ENCODE measurements around the gene CNNM4. TPM values are rescaled to one million over a fixed set of nuclear protein-coding genes. Genes with fewer than 3 reads are reported as not detected.

Gene CNNM4
- total and polyA plus RNA-seq, 2 of the 4 experiments (the other 2 are of a cell fraction) = 2.0 to 4.1 TPM

DNA sequence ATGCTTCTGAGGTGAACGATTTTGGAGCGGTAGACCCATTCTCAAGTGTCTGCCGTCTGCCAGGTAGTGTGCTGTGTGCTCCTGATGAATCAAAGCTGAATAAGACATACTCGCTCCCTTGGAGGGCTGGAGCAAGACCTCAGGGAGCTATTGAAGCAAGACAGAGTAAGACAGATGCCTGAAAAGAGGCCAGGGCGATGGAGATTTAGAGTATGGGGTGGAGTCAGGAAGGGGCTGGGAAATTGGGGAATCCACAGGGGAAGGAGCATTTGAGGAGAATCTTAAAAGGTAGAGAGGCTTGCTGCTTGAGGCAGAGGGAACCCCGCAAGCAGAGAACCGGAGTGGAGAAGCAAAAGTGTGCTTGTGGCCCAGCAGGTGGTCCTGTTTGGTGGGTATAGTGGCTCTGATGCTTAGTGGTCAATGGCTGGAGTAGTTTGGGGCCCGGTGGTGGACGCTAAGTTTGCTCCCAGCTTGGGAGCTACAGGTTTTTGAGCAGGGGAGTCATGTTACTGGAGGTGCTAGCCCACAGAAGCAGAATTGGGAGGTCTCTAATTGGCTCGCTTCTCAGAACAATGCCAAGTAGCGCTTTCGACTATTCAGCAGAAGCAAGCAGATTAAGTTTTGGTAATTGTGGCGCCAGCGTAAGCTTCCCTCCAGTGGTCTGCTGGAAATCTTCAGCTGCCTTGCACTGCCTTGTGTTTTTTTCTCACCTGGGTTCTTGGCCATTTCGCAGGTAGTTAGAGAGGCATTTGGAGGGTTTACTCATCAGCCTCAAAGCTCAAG lies 2.0 kb downstream of the CNNM4 start (continued):
- no peak for TF ChIP-seq MAZ (IDR thresholded peaks at IDR 0.05; ENCODE audit: borderline replicate concordance, low read depth, low read length)

DNA sequence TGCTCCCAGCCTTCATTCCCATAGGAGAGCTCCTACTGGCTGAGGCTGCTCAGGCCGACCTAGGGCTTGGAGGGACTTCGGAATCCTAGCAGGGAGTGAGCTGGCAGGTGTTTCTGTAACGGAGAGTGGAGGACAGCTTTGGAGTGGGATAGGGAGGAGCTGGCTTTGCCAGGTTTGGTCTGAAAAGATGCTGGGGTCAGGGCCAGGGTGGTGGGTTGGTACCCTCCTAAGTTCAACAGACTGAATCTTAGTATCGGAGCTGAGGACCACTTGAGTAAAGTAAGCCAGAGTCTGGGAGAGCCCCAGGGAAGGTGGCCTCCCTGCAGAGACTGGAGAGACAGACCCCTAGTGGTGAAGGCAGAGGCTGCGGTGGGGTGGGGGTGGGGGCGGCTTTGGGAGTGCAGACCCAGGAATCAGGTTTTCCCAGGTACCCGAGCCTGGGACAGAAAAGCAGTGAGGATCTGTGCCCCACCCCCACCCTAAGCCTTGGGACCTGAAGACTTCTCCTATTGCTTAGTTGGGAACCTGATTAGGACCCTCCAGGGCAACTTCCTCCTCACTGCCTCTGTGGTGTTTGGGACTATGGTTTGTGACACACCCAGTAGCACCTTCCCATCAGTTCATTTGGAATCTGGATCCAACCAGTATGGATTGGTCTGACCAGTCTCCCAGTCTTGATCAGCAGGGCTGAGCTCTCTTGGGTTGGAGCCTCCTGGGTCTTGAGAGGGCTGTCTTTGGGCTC lies 3.0 kb downstream of the CNNM4 start:
- intact Hi-C loops (cut with micrococcal nuclease) = loop anchor here (5.0 kb wide), 1 partner anchor 39 kb away; no protein-coding TSS in a partner anchor
- Histone ChIP-seq H2BK15ac (ENCODE audit: low read depth, low read length) (no peak overlapping the region), H3K9me1 (ENCODE audit: insufficient read depth, low read length) (peaks cover 24% of the 10 kb centered on the region; the same call in 1 of the 2 replicates), H3K27me3 (ENCODE audit: control insufficient read depth, insufficient read depth, low read length) (no peaks in the 10 kb centered on the region), H3K23ac (ENCODE audit: low read depth, low read length) (peak overlapping the region; percentile 24; the same call in 1 of the 2 replicates), H2BK20ac (ENCODE audit: low read depth, low read length) (no peak overlapping the region), H3K4me3 (ENCODE audit: insufficient read depth, low read depth, low read length) (no peak overlapping the region), H2BK120ac (ENCODE audit: low read depth, low read length) (no peak overlapping the region), H3K14ac (replicated peaks; ENCODE audit: low read depth, low read length) (no peak overlapping the region), H3K79me1 (ENCODE audit: low read depth in 1 of 2, low read length in 2 of 2) (peaks cover 18 to 30% of the 10 kb centered on the region in 2 experiments; a peak in 3 of 4 replicates), H3K9me3 (ENCODE audit: control insufficient read depth, insufficient read depth, low read length) (no peaks in the 10 kb centered on the region), H2AK5ac (ENCODE audit: low read depth, low read length) (no peak overlapping the region), H4K91ac (ENCODE audit: insufficient read depth, low read depth, low read length) (no peak overlapping the region), H3K4me1 (ENCODE audit: control insufficient read depth, insufficient read depth, low read length) (peaks cover 20% of the 10 kb centered on the region), H3K56ac (ENCODE audit: extremely low read depth, insufficient read depth, low read length) (no peak overlapping the region), H4K20me1 (ENCODE audit: insufficient read depth, low read length) (no peaks in the 10 kb centered on the region), H3K9ac (ENCODE audit: low read depth, low read length) (no peak overlapping the region), H2AFZ (replicated peaks; ENCODE audit: low read length, poor library complexity) (peak overlapping the region; percentile 63), H3K36me3 (ENCODE audit: control insufficient read depth, insufficient read depth, low read length) (no peaks in the 10 kb centered on the region), H3K27ac (ENCODE audit: insufficient read depth, low read length) (no peak overlapping the region), H2BK5ac (ENCODE audit: low read depth, low read length, poor library complexity, severe bottlenecking) (no peak overlapping the region), H4K5ac (ENCODE audit: low read depth, low read length) (no peak overlapping the region), H3K4ac (ENCODE audit: low read depth, low read length) (0 out of 2 replicates have a peak overlapping the region, but pooled peaks have one; percentile 40), H2AK9ac (replicated peaks; ENCODE audit: low read depth, low read length, poor library complexity) (no peak overlapping the region), H3K4me2 (ENCODE audit: low read depth, low read length) (peak overlapping the region; percentile 64; the same call in 1 of the 2 replicates), H4K8ac (ENCODE audit: low read depth in 2 of 2, low read length in 2 of 2) (0 out of 4 replicates have a peak overlapping the region, but pooled peaks of 1 of the 2 experiments have one; percentile 22), H3K18ac (ENCODE audit: low read depth, low read length) (no peak overlapping the region)
- in situ Hi-C loops (cut with MboI; ENCODE audit: low sequenced_read_pairs) = no loop called here
- TF ChIP-seq RCOR1 (IDR thresholded peaks at IDR 0.05; ENCODE audit: insufficient replicate concordance, low read length) = no peak
- TF ChIP-seq, protein P1, sequence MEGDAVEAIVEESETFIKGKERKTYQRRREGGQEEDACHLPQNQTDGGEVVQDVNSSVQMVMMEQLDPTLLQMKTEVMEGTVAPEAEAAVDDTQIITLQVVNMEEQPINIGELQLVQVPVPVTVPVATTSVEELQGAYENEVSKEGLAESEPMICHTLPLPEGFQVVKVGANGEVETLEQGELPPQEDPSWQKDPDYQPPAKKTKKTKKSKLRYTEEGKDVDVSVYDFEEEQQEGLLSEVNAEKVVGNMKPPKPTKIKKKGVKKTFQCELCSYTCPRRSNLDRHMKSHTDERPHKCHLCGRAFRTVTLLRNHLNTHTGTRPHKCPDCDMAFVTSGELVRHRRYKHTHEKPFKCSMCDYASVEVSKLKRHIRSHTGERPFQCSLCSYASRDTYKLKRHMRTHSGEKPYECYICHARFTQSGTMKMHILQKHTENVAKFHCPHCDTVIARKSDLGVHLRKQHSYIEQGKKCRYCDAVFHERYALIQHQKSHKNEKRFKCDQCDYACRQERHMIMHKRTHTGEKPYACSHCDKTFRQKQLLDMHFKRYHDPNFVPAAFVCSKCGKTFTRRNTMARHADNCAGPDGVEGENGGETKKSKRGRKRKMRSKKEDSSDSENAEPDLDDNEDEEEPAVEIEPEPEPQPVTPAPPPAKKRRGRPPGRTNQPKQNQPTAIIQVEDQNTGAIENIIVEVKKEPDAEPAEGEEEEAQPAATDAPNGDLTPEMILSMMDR (conservative IDR thresholded peaks at IDR 0.05; ENCODE audit: low read depth, low read length) = peak; percentile 41
- 0 out of 2 replicates have a peak, but pooled peaks have one; percentile 6 for TF ChIP-seq RAD21 (IDR thresholded peaks at IDR 0.05; ENCODE audit: low read length)
- BruUV-seq (replicated peaks) = no TSS peak
- DNase-seq = no peak
- 63% methylated on average over 2 of the region's 7 CpGs; no CpG with 5 or more reads in 1 of the 2 experiments for WGBS, 2 experiments (ENCODE audit: extremely low coverage in 2 of 2, insufficient read length in 1 of 2)
- no peak for ATAC-seq (ENCODE audit: low read depth)
- CTCF ChIA-PET = interaction anchor here (0.9 to 1.1 kb wide), 2 partner anchors 12 to 94 kb away, joined by 3 read pairs; partner anchors contain the start of gene ANKRD39
- POLR2A ChIA-PET (ENCODE audit: unreplicated experiment) = no interaction called here
- dilution Hi-C loops (cut with HindIII; ENCODE audit: low sequenced_read_pairs, unreplicated experiment) = no loop called here
